HUES6 (cell line): ENCODE results near the gene COL20A1.
A peak's percentile ranks its signal among the peaks of the same experiment; 100 is the strongest.

Experiments used
- H3K27ac ChIP-seq: 2 replicates; pipeline ENCODE4 v1.7.0; 2013; ENCODE audit warnings: low read depth, mild to moderate bottlenecking, low read length, inconsistent platforms
- H3K27me3 ChIP-seq: 2 replicates; pipeline ENCODE4 v1.6.1; 2013; ENCODE audit warnings: low read length; ENCODE audit not compliant: control insufficient read depth, insufficient read depth
- H3K36me3 ChIP-seq: 2 replicates; pipeline ENCODE4 v1.6.1; 2013; ENCODE audit warnings: low read length; ENCODE audit not compliant: control insufficient read depth, insufficient read depth
- H3K4me1 ChIP-seq: 2 replicates; pipeline ENCODE4 v1.6.1; 2013; ENCODE audit warnings: low read length; ENCODE audit not compliant: control insufficient read depth, insufficient read depth
- H3K4me3 ChIP-seq: 2 replicates; pipeline ENCODE4 v1.5.1; 2013; ENCODE audit warnings: low read depth, low read length
- H3K9ac ChIP-seq: one replicate; pipeline ENCODE4 v1.6.1; 2013; ENCODE audit warnings: mild to moderate bottlenecking, low read length
- H3K9me3 ChIP-seq: 2 replicates; pipeline ENCODE4 v1.6.1; 2013; ENCODE audit warnings: low read depth, low read length; ENCODE audit not compliant: control insufficient read depth, insufficient read depth

The COL20A1 gene

GRCh38 chr20:63272105-63273058, 20.6 kb upstream of the COL20A1 start, which contains the start of gene ARFGAP1:
Gene ARFGAP1 (plus strand): TSS chr20:63272813. CDS start chr20:63275581, 2,768 bp downstream.
- H3K27ac ChIP-seq, result peak within 1 kb of the TSS; percentile 71
- H3K9me3 ChIP-seq, result no peaks in the 10 kb centered on the region
- H3K4me3 ChIP-seq, result peak within 1 kb of the TSS; percentile 96
- peak within 1 kb of the TSS; percentile 90 for H3K9ac ChIP-seq
- peaks cover 24% of the 10 kb centered on the region; the same call in 1 of the 2 replicates for H3K4me1 ChIP-seq
- H3K36me3 ChIP-seq, result peaks cover 25% of the 10 kb centered on the region
- H3K27me3 ChIP-seq, result no peaks in the 10 kb centered on the region; the same call in 1 of the 2 replicates

- Histone ChIP-seq H3K4me3 (peak overlapping the region; percentile 96), H3K27ac (peak overlapping the region; percentile 71), H3K27me3 (no peaks in the 10 kb centered on the region), H3K9me3 (no peaks in the 10 kb centered on the region), H3K36me3 (peaks cover 32% of the 10 kb centered on the region), H3K9ac (peak overlapping the region; percentile 90), H3K4me1 (peaks cover 24% of the 10 kb centered on the region; the same call in 1 of the 2 replicates)
Observed at GRCh38 chr20:63273059-63273579, 19.9 kb upstream of the COL20A1 start.

- Histone ChIP-seq H3K4me3 (peak overlapping the region; percentile 96), H3K9me3 (no peaks in the 10 kb centered on the region), H3K4me1 (peaks cover 19% of the 10 kb centered on the region; the same call in 1 of the 2 replicates), H3K27ac (peak overlapping the region; percentile 71; the same call in 1 of the 2 replicates), H3K27me3 (no peaks in the 10 kb centered on the region), H3K36me3 (peaks cover 39% of the 10 kb centered on the region), H3K9ac (peak overlapping the region; percentile 90)
Observed at GRCh38 chr20:63273635-63274380, 19.2 kb upstream of the COL20A1 start.

GRCh38 chr20:63274381-63275228, 18.4 kb upstream of the COL20A1 start:
- H3K36me3 ChIP-seq, result peaks cover 47% of the 10 kb centered on the region
- H3K9me3 ChIP-seq, result no peaks in the 10 kb centered on the region
- no peak overlapping the region for H3K27ac ChIP-seq
- no peak overlapping the region for H3K9ac ChIP-seq
- 0 out of 2 replicates have a peak overlapping the region, but pooled peaks have one; percentile 17 for H3K4me3 ChIP-seq
- no peaks in the 10 kb centered on the region for H3K27me3 ChIP-seq
- peaks cover 13% of the 10 kb centered on the region; the same call in 1 of the 2 replicates for H3K4me1 ChIP-seq

GRCh38 chr20:63275825-63276224, 17.2 kb upstream of the COL20A1 start:
- no peaks in the 10 kb centered on the region for H3K27me3 ChIP-seq
- no peak overlapping the region for H3K9ac ChIP-seq
- no peak overlapping the region for H3K4me3 ChIP-seq
- H3K27ac ChIP-seq, result no peak overlapping the region
- peaks cover 58% of the 10 kb centered on the region for H3K36me3 ChIP-seq
- H3K9me3 ChIP-seq, result no peaks in the 10 kb centered on the region
- H3K4me1 ChIP-seq, result peaks cover 13% of the 10 kb centered on the region; the same call in 1 of the 2 replicates

- 0 out of 2 replicates have a peak, but pooled peaks cover 9% of the 10 kb centered on the region for H3K4me1 ChIP-seq
- H3K36me3 ChIP-seq, result peaks cover 69% of the 10 kb centered on the region
- H3K9me3 ChIP-seq, result no peaks in the 10 kb centered on the region
- no peak overlapping the region for H3K9ac ChIP-seq
- H3K27me3 ChIP-seq, result no peaks in the 10 kb centered on the region
- H3K27ac ChIP-seq, result no peak overlapping the region
- H3K4me3 ChIP-seq, result no peak overlapping the region
Observed at GRCh38 chr20:63276956-63277355, 16.0 kb upstream of the COL20A1 start.

GRCh38 chr20:63277466-63278272, 15.3 kb upstream of the COL20A1 start:
- Histone ChIP-seq H3K27ac (no peak overlapping the region), H3K4me3 (no peak overlapping the region), H3K27me3 (no peaks in the 10 kb centered on the region), H3K9me3 (no peaks in the 10 kb centered on the region), H3K36me3 (peaks cover 76% of the 10 kb centered on the region), H3K9ac (no peak overlapping the region), H3K4me1 (0 out of 2 replicates have a peak, but pooled peaks cover 9% of the 10 kb centered on the region)

- Histone ChIP-seq H3K4me3 (no peak overlapping the region), H3K9ac (no peak overlapping the region), H3K4me1 (0 out of 2 replicates have a peak, but pooled peaks cover 6% of the 10 kb centered on the region), H3K27me3 (no peaks in the 10 kb centered on the region), H3K36me3 (peaks cover 86% of the 10 kb centered on the region), H3K9me3 (no peaks in the 10 kb centered on the region), H3K27ac (no peak overlapping the region)
Observed at GRCh38 chr20:63278661-63279060, 14.3 kb upstream of the COL20A1 start.

- Histone ChIP-seq H3K27me3 (no peaks in the 10 kb centered on the region), H3K4me1 (no peaks in the 10 kb centered on the region), H3K4me3 (no peak overlapping the region), H3K9ac (no peak overlapping the region), H3K36me3 (peaks cover 99% of the 10 kb centered on the region), H3K27ac (no peak overlapping the region), H3K9me3 (no peaks in the 10 kb centered on the region)
Observed at GRCh38 chr20:63279931-63280330, 13.1 kb upstream of the COL20A1 start.
